Endodermal cell (in vitro differentiated cells): ENCODE measurements around the gene ABCA8. TPM values are rescaled to one million over a fixed set of nuclear protein-coding genes. Genes with fewer than 3 reads are reported as not detected.

Experiments used
- DNase-seq: peaks from one replicate; pipeline ENCODE4 v3.0.0-alpha.2; 2017
- H3K27ac ChIP-seq: 2 replicates; pipeline ENCODE4 v1.5.1; 2013; ENCODE audit warnings: mild to moderate bottlenecking, low read depth, low read length, moderate library complexity
- H3K27me3 ChIP-seq: 2 replicates; pipeline ENCODE4 v1.6.1; 2013; ENCODE audit warnings: mild to moderate bottlenecking, low read length, moderate library complexity; ENCODE audit not compliant: insufficient read depth, control insufficient read depth, poor library complexity, severe bottlenecking
- H3K36me3 ChIP-seq: 2 replicates; pipeline ENCODE4 v1.7.0; 2013; ENCODE audit warnings: mild to moderate bottlenecking, low read length, moderate library complexity; ENCODE audit not compliant: control insufficient read depth, insufficient read depth
- H3K4me1 ChIP-seq: one replicate; pipeline ENCODE4 v1.7.0; 2013; ENCODE audit warnings: low read length; ENCODE audit not compliant: control insufficient read depth, insufficient read depth
- H3K4me3 ChIP-seq: 2 replicates; pipeline ENCODE4 v1.5.1; 2013; ENCODE audit warnings: mild to moderate bottlenecking, low read length, moderate library complexity
- H3K9ac ChIP-seq: 2 replicates; pipeline ENCODE4 v1.6.1; 2013; ENCODE audit warnings: mild to moderate bottlenecking, low read length, moderate library complexity; ENCODE audit not compliant: poor library complexity, severe bottlenecking; ENCODE audit errors: extremely low read depth
- H3K9me3 ChIP-seq: 2 replicates; pipeline ENCODE4 v1.6.1; 2013; ENCODE audit warnings: mild to moderate bottlenecking, low read length, moderate library complexity; ENCODE audit not compliant: control insufficient read depth
- H3K27ac Mint-ChIP-seq: 2 replicates; pipeline ENCODE4 v1.8.0; 2020; ENCODE audit warnings: mixed read lengths
- H3K27me3 Mint-ChIP-seq: 2 replicates; pipeline ENCODE4 v1.8.0; 2021; ENCODE audit warnings: mild to moderate bottlenecking, mixed read lengths; ENCODE audit not compliant: insufficient read depth
- H3K36me3 Mint-ChIP-seq: 2 replicates; pipeline ENCODE4 v1.8.0; 2020; ENCODE audit warnings: low read depth, mixed read lengths
- H3K4me1 Mint-ChIP-seq: 2 replicates; pipeline ENCODE4 v1.8.0; 2020; ENCODE audit warnings: mixed read lengths
- H3K4me3 Mint-ChIP-seq: 2 replicates; pipeline ENCODE4 v1.8.0; 2020; ENCODE audit warnings: mild to moderate bottlenecking, moderate library complexity, mixed read lengths
- H3K9me3 Mint-ChIP-seq: 2 replicates; pipeline ENCODE4 v1.8.0; 2020; ENCODE audit warnings: mild to moderate bottlenecking, mixed read lengths
- WGBS, 2 experiments: methylation state at CpG; one replicate each; pipeline versions ENCODE4 v1.1.5 to v1.1.7; 2013; ENCODE audit warnings: missing lambda C conversion rate in 2 of 2, mixed read lengths in 1 of 2; ENCODE audit not compliant: insufficient coverage in 1 of 2, insufficient read length in 1 of 2; 5-methylcytosine and 5-hydroxymethylcytosine counted together
- total RNA-seq, 2 donors: library from RNA; stranded (reverse); fragmentation: NEBNext Ultra II Directional in 1 of 2; extraction: Animal tissue kit (Norgen Biotek cat#: 25700) in 1 of 2; gene quantifications; 2 replicates in 1 of 2; 3 replicates in 1 of 2; pipeline ENCODE4 v1.2.1, GENCODE V29; 2021
- TF ChIP-seq, protein P1 (sequence below): fragments of 200-600 bp; sonication (generic); conservative IDR thresholded peaks from 2 replicates; pipeline ENCODE4 v1.5.0; 2021; ENCODE audit warnings: antibody characterized with exemption, mild to moderate bottlenecking

The ABCA8 gene
- total RNA-seq, 2 donors from 2014 or later, result not detected

DNA sequence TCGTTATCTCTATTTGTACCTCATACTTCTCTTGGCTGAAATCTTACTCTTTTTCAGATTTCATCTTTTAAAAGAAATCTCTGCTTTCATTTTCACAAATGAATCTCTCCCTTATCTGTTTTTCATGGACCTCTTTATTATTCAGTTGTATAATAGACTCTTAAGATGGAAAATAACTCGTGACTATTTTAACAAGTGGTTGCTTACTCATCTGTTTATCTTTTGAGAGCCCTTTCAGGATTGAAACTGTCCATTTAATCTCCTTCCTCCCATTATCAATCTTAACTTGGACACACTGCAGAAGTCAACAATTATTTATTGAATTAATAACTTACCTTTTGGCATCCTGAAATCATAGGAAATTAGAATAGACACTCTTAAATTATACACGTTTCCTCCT, 68.8 kb downstream of the ABCA8 start:
- Histone ChIP-seq H3K9me3 (peaks cover 2% of the 10 kb centered on the region), H3K4me1 (peaks cover 8% of the 10 kb centered on the region), H3K9ac (no peak overlapping the region), H3K4me3 (no peak overlapping the region), H3K36me3 (no peaks in the 10 kb centered on the region), H3K27ac (no peak overlapping the region), H3K27me3 (no peaks in the 10 kb centered on the region)
- DNase-seq, result no peak
- WGBS, 2 experiments, result 75 to 88% methylated on average over 1 to 3 of the region's 3 CpGs
- Mint-ChIP-seq H3K4me3 (no peak overlapping the region), H3K9me3 (no peaks in the 10 kb centered on the region), H3K27me3 (no peaks in the 10 kb centered on the region), H3K36me3 (no peaks in the 10 kb centered on the region), H3K27ac (no peak overlapping the region), H3K4me1 (peaks cover 15% of the 10 kb centered on the region)
- TF ChIP-seq, protein P1, sequence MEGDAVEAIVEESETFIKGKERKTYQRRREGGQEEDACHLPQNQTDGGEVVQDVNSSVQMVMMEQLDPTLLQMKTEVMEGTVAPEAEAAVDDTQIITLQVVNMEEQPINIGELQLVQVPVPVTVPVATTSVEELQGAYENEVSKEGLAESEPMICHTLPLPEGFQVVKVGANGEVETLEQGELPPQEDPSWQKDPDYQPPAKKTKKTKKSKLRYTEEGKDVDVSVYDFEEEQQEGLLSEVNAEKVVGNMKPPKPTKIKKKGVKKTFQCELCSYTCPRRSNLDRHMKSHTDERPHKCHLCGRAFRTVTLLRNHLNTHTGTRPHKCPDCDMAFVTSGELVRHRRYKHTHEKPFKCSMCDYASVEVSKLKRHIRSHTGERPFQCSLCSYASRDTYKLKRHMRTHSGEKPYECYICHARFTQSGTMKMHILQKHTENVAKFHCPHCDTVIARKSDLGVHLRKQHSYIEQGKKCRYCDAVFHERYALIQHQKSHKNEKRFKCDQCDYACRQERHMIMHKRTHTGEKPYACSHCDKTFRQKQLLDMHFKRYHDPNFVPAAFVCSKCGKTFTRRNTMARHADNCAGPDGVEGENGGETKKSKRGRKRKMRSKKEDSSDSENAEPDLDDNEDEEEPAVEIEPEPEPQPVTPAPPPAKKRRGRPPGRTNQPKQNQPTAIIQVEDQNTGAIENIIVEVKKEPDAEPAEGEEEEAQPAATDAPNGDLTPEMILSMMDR, result no peak

DNA sequence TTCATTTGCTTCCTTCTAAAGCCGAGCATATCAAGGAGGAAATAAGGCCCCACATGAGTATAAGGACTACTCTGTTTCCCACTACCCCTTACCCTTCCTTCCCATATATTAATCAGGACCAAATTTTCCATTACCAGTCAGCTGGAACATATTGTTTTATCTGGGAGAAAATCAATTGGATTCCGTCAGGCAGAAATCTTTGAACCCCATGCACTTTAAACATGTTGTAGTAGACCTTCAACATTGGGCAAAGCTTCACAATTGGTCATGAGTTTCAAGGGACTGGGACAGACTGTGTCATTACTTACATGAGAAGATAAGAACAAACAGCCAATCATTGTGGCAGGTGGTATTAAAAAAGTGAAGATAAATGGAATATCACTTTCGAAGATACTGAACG, 70.3 kb downstream of the ABCA8 start:
- H3K4me1 ChIP-seq, result peaks cover 8% of the 10 kb centered on the region
- peaks cover 17% of the 10 kb centered on the region for H3K9me3 ChIP-seq
- H3K9ac ChIP-seq, result no peak overlapping the region
- no peaks in the 10 kb centered on the region for H3K36me3 ChIP-seq
- peak overlapping the region; percentile 7 for H3K4me3 ChIP-seq
- no peak for DNase-seq
- TF ChIP-seq, protein P1, result no peak
- H3K36me3 Mint-ChIP-seq, result peaks cover 1% of the 10 kb centered on the region
- H3K27ac ChIP-seq, result no peak overlapping the region
- H3K27ac Mint-ChIP-seq, result peak overlapping the region; percentile 75
- WGBS, 2 experiments, result 91 to 95% methylated on average over 2 to 4 of the region's 4 CpGs
- H3K27me3 Mint-ChIP-seq, result peaks cover 2% of the 10 kb centered on the region
- no peak overlapping the region for H3K4me3 Mint-ChIP-seq
- H3K4me1 Mint-ChIP-seq, result peaks cover 15% of the 10 kb centered on the region
- H3K27me3 ChIP-seq, result no peaks in the 10 kb centered on the region
- peaks cover 11% of the 10 kb centered on the region for H3K9me3 Mint-ChIP-seq

- DNase-seq, result no peak
- Mint-ChIP-seq H3K36me3 (peaks cover 1% of the 10 kb centered on the region), H3K27ac (no peak overlapping the region), H3K27me3 (peaks cover 5% of the 10 kb centered on the region), H3K4me1 (no peaks in the 10 kb centered on the region), H3K4me3 (no peak overlapping the region), H3K9me3 (peaks cover 23% of the 10 kb centered on the region)
- Histone ChIP-seq H3K4me3 (no peak overlapping the region), H3K9ac (no peak overlapping the region), H3K27me3 (no peaks in the 10 kb centered on the region), H3K36me3 (no peaks in the 10 kb centered on the region), H3K4me1 (peaks cover 2% of the 10 kb centered on the region), H3K27ac (no peak overlapping the region), H3K9me3 (peaks cover 33% of the 10 kb centered on the region)
- TF ChIP-seq, protein P1, result no peak
- 91 to 100% methylated on average over 4 to 5 of the region's 5 CpGs for WGBS, 2 experiments
These were observed 76.8 kb downstream of the ABCA8 start for GRCh38 chr17:68878226-68878885.
